GM10266 (cell line): ENCODE data around the gene TOP3B.

ENCODE experiments used
- DNase-seq: peaks from one replicate; pipeline ENCODE4 v3.0.0; 2012; ENCODE audit errors: extremely low spot score
- TF ChIP-seq, protein P1 (sequence below): IDR thresholded peaks from 2 replicates; pipeline ENCODE4 v1.5.1; 2012; ENCODE audit warnings: mild to moderate bottlenecking, low read depth; ENCODE audit not compliant: control insufficient read depth, insufficient read depth; ENCODE audit errors: missing control alignments

TOP3B gene

GRCh38 chr22:21947040-21948014, 35.3 kb downstream of the TOP3B start:
- no peak for DNase-seq

GRCh38 chr22:21946262-21946925, 36.2 kb downstream of the TOP3B start:
- TF ChIP-seq, protein P1, sequence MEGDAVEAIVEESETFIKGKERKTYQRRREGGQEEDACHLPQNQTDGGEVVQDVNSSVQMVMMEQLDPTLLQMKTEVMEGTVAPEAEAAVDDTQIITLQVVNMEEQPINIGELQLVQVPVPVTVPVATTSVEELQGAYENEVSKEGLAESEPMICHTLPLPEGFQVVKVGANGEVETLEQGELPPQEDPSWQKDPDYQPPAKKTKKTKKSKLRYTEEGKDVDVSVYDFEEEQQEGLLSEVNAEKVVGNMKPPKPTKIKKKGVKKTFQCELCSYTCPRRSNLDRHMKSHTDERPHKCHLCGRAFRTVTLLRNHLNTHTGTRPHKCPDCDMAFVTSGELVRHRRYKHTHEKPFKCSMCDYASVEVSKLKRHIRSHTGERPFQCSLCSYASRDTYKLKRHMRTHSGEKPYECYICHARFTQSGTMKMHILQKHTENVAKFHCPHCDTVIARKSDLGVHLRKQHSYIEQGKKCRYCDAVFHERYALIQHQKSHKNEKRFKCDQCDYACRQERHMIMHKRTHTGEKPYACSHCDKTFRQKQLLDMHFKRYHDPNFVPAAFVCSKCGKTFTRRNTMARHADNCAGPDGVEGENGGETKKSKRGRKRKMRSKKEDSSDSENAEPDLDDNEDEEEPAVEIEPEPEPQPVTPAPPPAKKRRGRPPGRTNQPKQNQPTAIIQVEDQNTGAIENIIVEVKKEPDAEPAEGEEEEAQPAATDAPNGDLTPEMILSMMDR, result no peak
- no peak for DNase-seq

More at GRCh38 chr22:21947040-21948014, 35.3 kb downstream of the TOP3B start:
- TF ChIP-seq, protein P1, result no peak

GRCh38 chr22:21945453-21946261, 36.9 kb downstream of the TOP3B start:
- TF ChIP-seq, protein P1, result no peak
- DNase-seq, result no peak

GRCh38 chr22:21944871-21945270, 37.7 kb downstream of the TOP3B start:
- TF ChIP-seq, protein P1, result no peak
- no peak for DNase-seq

DNA sequence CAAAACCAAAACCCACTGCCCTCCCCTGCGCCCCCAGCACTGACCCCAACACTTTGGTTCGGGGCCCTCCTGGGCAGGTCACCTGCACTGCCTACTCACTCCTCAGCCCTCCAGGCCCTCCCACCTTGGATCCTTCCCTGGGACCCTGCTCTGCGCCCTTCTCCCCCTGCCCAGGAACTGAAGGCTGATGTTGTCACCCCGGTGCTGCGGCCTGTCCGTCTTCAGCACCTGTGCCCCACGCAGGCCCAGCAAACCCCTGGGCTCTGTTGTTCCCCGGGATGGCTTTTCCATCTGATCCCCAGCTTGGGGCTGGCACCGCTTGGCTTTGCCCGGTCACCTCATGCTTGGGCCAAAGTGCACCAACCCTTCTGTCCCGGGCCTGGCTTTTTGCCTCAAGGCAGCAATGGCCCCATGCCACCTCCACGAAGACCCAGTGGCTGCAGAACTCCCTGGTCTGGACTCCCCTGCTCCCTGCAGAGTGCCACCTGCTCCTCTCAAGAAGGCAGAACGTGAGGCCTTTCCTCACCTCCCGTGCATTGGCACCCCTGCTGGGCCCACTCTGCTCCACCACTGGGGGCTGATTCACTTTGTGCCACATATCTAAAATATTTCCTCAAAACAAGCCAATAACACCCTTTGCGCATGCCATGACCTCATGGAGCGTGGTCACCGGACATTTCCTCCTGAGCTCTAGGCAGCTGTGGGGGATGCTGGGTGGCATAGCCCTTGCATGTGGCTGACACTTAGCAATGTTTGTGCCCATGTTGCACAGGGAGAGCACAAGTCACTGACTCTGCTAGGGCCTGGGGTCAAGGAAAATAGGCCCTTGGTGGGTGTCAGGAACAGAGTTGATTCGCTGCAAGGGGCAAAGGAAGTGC, 38.8 kb downstream of the TOP3B start:
- no peak for DNase-seq
- TF ChIP-seq, protein P1, result no peak
